Skeletal muscle cell (primary cell): ENCODE data around the gene OTOGL.

Source experiments
- DNase-seq: peaks from one replicate; pipeline ENCODE4 v3.0.0-alpha.2; 2010; ENCODE audit warnings: low read depth
- H3K4me3 ChIP-seq: 2 replicates; pipeline ENCODE4 v1.5.1; 2011; ENCODE audit warnings: low read depth, mild to moderate bottlenecking, control low read depth, low read length, moderate library complexity

Gene OTOGL

DNA sequence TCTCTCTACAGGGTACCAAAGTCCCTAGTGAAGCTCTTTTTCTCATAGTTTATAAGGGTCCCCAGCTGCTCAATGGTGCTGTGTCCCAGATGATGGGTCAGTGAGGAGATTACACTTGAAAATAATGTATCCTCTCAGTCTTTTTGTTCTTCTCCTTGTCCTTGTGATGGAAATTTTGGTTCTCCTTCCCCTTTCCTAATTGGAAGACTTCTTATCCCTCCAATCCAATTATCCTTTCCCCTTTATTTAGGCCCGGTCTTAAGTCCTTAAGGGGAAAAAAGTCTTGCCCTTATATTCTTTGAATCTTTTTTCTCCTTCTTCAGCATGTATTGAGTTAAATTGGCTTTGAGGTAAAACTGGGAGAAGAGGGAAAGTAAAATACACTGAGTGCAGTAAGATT is 218.6 kb downstream of the OTOGL start:
- DNase-seq: no peak

GRCh38 chr12:80320121-80320678 is 220.9 kb downstream of the OTOGL start:
- DNase-seq: no peak
- no peak overlapping the region for H3K4me3 ChIP-seq

More for the DNA sequence above, 218.6 kb downstream of the OTOGL start:
- H3K4me3 ChIP-seq: no peak overlapping the region

GRCh38 chr12:80321653-80322052 is 222.3 kb downstream of the OTOGL start:
- no peak overlapping the region for H3K4me3 ChIP-seq
- no peak for DNase-seq

- DNase-seq: no peak
Measured at GRCh38 chr12:80325167-80325959, 226.0 kb downstream of the OTOGL start.

GRCh38 chr12:80332827-80333226 is 233.5 kb downstream of the OTOGL start:
- no peak for DNase-seq
- H3K4me3 ChIP-seq: no peak overlapping the region

More at GRCh38 chr12:80325167-80325959, 226.0 kb downstream of the OTOGL start:
- no peak overlapping the region for H3K4me3 ChIP-seq

DNA sequence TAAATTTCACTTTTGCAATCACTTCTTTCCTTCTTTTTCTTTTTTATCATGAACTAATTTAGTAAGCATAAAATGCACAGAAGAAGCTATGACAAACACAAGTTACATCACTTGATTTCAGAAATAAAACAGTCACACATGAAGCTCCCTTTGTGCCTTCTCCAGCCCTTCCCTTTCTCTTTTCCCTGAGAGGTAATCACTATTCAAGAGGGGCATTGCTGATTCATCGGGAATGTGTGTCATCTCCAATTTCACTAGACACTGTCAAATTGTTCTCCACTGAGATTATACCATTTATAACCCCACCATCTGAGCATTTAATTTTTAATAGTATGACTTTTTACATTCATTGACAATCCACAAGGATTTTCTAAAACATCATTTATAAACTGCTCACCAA is 253.1 kb downstream of the OTOGL start:
- H3K4me3 ChIP-seq: no peak overlapping the region
- no peak for DNase-seq

GRCh38 chr12:80353254-80353653 is 253.9 kb downstream of the OTOGL start:
- peak; percentile 29 for DNase-seq
- no peak overlapping the region for H3K4me3 ChIP-seq

GRCh38 chr12:80356097-80356496 is 256.8 kb downstream of the OTOGL start:
- no peak overlapping the region for H3K4me3 ChIP-seq
- no peak for DNase-seq

DNA sequence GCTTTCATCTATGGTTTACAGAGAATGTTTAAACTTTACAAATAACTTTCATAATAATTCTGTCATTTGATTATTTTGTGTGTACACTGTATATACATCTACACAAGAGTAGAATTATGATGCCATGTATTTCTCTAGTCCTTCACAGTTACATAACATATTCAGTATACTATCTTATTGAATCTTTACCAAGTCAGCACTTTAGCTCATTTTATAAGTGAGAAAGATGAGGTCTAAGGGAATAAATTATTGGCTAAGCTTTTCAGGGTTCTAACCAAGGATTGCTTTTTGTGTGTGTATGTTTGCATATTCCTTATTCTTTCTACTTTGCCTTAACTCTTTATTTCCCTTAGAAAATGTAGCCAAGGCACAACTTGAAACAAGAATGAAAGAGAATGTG is 260.4 kb downstream of the OTOGL start:
- no peak for DNase-seq
- H3K4me3 ChIP-seq: no peak overlapping the region

- no peak overlapping the region for H3K4me3 ChIP-seq
- DNase-seq: no peak
Measured at GRCh38 chr12:80364056-80364455, 264.7 kb downstream of the OTOGL start.

DNA sequence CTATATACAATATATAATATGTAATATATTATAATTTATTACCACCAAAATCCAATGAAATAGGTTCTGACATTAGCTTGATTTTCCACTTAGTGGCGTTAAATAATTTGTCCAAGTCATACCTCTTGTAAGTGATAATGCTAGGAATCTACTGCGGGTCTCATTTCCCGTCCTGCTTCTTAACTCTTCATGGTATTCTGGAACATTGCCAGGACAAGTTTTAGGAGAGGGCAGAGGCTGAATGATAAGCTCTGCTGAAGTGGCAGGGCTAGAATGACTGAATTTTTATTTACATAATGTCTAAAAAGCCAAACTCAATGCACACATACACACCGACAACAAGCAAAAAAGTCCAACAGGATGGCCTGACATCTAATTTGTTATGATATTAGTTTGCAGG is 274.3 kb downstream of the OTOGL start:
- no peak overlapping the region for H3K4me3 ChIP-seq
- no peak for DNase-seq

- DNase-seq: no peak
- H3K4me3 ChIP-seq: no peak overlapping the region
Measured at GRCh38 chr12:80374615-80375014, 275.3 kb downstream of the OTOGL start.

- H3K4me3 ChIP-seq: no peak overlapping the region
- DNase-seq: no peak
Measured at GRCh38 chr12:80377140-80377794, 277.9 kb downstream of the OTOGL start.

DNA sequence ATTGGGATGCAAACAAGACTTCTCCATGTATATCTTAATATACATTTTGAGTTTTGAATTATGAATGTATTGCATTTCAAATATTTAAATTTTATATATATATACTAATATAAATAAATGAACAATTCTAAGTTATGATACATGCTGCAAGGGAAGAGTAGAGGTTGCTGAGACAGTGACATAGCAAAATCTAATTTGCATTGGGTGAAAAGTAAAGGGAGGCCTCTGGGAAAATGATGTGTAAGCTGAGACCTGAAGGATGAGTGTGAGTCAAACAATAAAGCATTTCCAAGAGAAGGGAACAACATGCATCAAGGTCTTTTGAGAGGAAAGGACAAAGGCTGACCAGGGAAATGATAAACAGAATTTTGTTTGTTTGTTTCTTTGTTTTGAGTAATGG is 281.8 kb downstream of the OTOGL start:
- no peak overlapping the region for H3K4me3 ChIP-seq
- no peak for DNase-seq

GRCh38 chr12:80382254-80382653 is 282.9 kb downstream of the OTOGL start:
- DNase-seq: no peak
- H3K4me3 ChIP-seq: no peak overlapping the region

- DNase-seq: no peak
- peak overlapping the region; percentile 36 for H3K4me3 ChIP-seq
Measured at GRCh38 chr12:80400571-80400991, 301.2 kb downstream of the OTOGL start.

DNA sequence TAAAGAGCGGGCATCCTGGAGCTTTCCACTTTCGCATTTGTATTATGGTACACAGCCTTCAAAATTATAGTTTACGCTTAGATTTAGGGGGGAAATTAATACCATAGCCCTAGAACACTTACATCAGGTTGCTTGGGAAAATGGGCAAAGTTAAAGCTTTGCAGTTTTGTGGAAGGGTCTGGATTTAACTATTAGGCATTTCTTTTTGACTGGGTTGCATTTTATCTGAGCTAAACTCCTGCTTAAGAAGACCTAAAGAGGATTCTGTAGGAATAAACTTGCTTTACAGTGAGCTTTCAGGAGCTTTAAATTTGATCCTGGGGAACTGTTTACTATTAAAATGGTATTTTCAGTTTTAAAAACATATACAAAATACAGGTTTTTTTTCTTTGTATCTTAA is 301.9 kb downstream of the OTOGL start:
- no peak for DNase-seq
- H3K4me3 ChIP-seq: peak overlapping the region; percentile 36

GRCh38 chr12:80404629-80405028 is 305.3 kb downstream of the OTOGL start:
- DNase-seq: no peak
- H3K4me3 ChIP-seq: no peak overlapping the region

DNA sequence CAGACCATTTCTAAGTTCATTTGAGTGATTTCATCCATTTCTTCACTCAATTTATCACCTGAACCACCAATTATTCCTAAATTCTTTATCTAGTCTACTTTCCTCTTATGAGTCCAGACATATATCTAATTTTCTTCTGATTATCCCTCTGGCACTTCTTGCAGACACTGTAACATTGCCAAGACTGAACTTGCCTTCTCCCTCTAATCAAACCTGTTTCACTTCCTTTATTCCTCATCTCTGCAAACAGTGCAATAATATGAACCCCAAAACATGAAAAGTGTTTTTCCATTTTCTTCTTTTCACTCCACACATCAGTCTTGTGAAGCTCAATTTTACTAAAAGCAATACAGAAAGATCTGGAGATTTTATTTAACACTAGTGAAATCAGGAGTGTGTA is 306.9 kb downstream of the OTOGL start:
- DNase-seq: no peak
- H3K4me3 ChIP-seq: no peak overlapping the region

DNA sequence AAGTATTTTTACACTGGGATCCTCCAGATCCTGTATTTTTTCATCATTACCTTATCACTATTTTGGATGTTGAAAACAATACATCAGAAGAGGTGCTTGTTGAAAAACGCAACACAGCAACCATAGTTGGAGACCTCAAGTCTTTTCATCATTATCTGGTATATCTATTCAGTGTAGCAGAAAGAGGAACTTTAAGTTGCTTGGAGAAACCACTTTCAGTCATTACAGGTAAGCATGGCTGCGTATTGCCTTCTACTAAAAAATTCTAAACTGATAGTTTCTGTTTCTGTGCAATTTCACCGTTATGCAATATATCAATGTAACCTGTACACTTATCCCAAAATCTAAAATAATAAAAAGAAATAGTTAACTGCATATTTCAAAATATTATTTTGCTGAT is 312.4 kb downstream of the OTOGL start:
- H3K4me3 ChIP-seq: no peak overlapping the region
- no peak for DNase-seq
